Stimulated activated CD8-positive, alpha-beta memory T cell treated with anti-CD3 and anti-CD28 coated beads, Interleukin-7, amount 100 ng/mL, for 4 hours (primary cell): Measurements from ENCODE around the gene PARP16.
"Not testable (repeated sequence)": the region's sequence is repeated elsewhere in the genome, so short reads cannot be mapped to it uniquely, and the experiment has no call there.

Source experiments
- DNase-seq, 2 donors: peaks; one replicate each; pipeline ENCODE4 v3.0.0-alpha.2; 2020; ENCODE audit warnings: low read depth in 2 of 2

The PARP16 gene

GRCh38 chr15:65236443-65236842, 50.2 kb downstream of the PARP16 start:
- not testable (repeated sequence) for DNase-seq

GRCh38 chr15:65233696-65234095, 53.0 kb downstream of the PARP16 start:
- no peak for DNase-seq

- no peak for DNase-seq
These were observed 54.2 kb downstream of the PARP16 start for GRCh38 chr15:65232520-65232919.

- no peak for DNase-seq
These were observed 55.4 kb downstream of the PARP16 start for GRCh38 chr15:65231306-65231705.

GRCh38 chr15:65226901-65227300, 59.8 kb downstream of the PARP16 start:
- not testable (repeated sequence) for DNase-seq

- DNase-seq, result no peak
These were observed 60.5 kb downstream of the PARP16 start for GRCh38 chr15:65226221-65226620.

GRCh38 chr15:65223996-65224395, 62.7 kb downstream of the PARP16 start:
- no peak for DNase-seq

GRCh38 chr15:65222891-65223290, 63.8 kb downstream of the PARP16 start:
- DNase-seq, result no peak

- no peak for DNase-seq
These were observed 65.0 kb downstream of the PARP16 start for GRCh38 chr15:65221697-65222096.

- DNase-seq, result no peak
These were observed 67.5 kb downstream of the PARP16 start for GRCh38 chr15:65219137-65219536.

- no peak for DNase-seq
These were observed 68.9 kb downstream of the PARP16 start for GRCh38 chr15:65217526-65218482.

GRCh38 chr15:65215496-65215895, 71.2 kb downstream of the PARP16 start:
- DNase-seq, result no peak

GRCh38 chr15:65214010-65214409, 72.7 kb downstream of the PARP16 start:
- no peak for DNase-seq

GRCh38 chr15:65213241-65213640, 73.4 kb downstream of the PARP16 start:
- DNase-seq, result no peak

GRCh38 chr15:65212097-65212496, 74.6 kb downstream of the PARP16 start:
- DNase-seq, result no peak

GRCh38 chr15:65211482-65211982, 75.2 kb downstream of the PARP16 start:
- no peak for DNase-seq

GRCh38 chr15:65210770-65211481, 75.8 kb downstream of the PARP16 start, which contains the start of gene CILP:
Gene CILP (minus strand): TSS chr15:65211473. CDS start chr15:65209755, 1,718 bp downstream.
- no peak for DNase-seq

- no peak for DNase-seq
These were observed 76.7 kb downstream of the PARP16 start for GRCh38 chr15:65209701-65210643.

GRCh38 chr15:65208647-65209046, 78.0 kb downstream of the PARP16 start:
- DNase-seq, result no peak
